GM19193 (cell line): ENCODE results near the gene TMEM183A.

Source experiments
- POLR2A ChIP-seq: IDR thresholded peaks from 4 replicates; pipeline ENCODE4 v1.6.1; 2011; ENCODE audit not compliant: insufficient read depth, insufficient read length; ENCODE audit errors: extremely low read depth

The TMEM183A gene

GRCh38 chr1:203048555-203049051 is 41.4 kb downstream of the TMEM183A start:
- no peak for TF ChIP-seq POLR2A

- no peak for TF ChIP-seq POLR2A
Measured at GRCh38 chr1:203049077-203049476, 41.9 kb downstream of the TMEM183A start.

- TF ChIP-seq POLR2A = no peak
Measured at GRCh38 chr1:203049576-203050180, 42.5 kb downstream of the TMEM183A start.

- no peak for TF ChIP-seq POLR2A
Measured at GRCh38 chr1:203050826-203051225, 43.7 kb downstream of the TMEM183A start.

GRCh38 chr1:203051841-203052324 is 44.7 kb downstream of the TMEM183A start:
- TF ChIP-seq POLR2A = no peak

- no peak for TF ChIP-seq POLR2A
Measured at GRCh38 chr1:203052601-203053000, 45.4 kb downstream of the TMEM183A start.

- no peak for TF ChIP-seq POLR2A
Measured at GRCh38 chr1:203054184-203054583, 47.0 kb downstream of the TMEM183A start.

GRCh38 chr1:203054642-203055041 is 47.5 kb downstream of the TMEM183A start:
- TF ChIP-seq POLR2A = no peak

GRCh38 chr1:203055161-203055799 is 48.1 kb downstream of the TMEM183A start:
- no peak for TF ChIP-seq POLR2A

GRCh38 chr1:203056012-203056411 is 48.8 kb downstream of the TMEM183A start:
- TF ChIP-seq POLR2A = no peak

GRCh38 chr1:203056516-203056915 is 49.3 kb downstream of the TMEM183A start:
- TF ChIP-seq POLR2A = no peak

- no peak for TF ChIP-seq POLR2A
Measured at GRCh38 chr1:203057911-203058675, 50.9 kb downstream of the TMEM183A start.

GRCh38 chr1:203058676-203058935 is 51.4 kb downstream of the TMEM183A start:
- TF ChIP-seq POLR2A = no peak

GRCh38 chr1:203059485-203059884 is 52.3 kb downstream of the TMEM183A start:
- TF ChIP-seq POLR2A = no peak

- TF ChIP-seq POLR2A = no peak
Measured at GRCh38 chr1:203060115-203060514, 52.9 kb downstream of the TMEM183A start.

GRCh38 chr1:203063287-203063686 is 56.1 kb downstream of the TMEM183A start:
- TF ChIP-seq POLR2A = no peak
